ACC112 (cell line): ENCODE results near the gene TRANK1.

Experiments used
- H2AFZ ChIP-seq: fragments of 200-600 bp; sonication (generic); one replicate; pipeline ENCODE4 v1.6.0; 2017; ENCODE audit warnings: antibody characterized with exemption, low read length; ENCODE audit not compliant: unreplicated experiment
- H3K27ac ChIP-seq: fragments of 200-600 bp; sonication (generic); 2 replicates; pipeline ENCODE4 v1.5.1; 2014; ENCODE audit warnings: low read depth, mild to moderate bottlenecking, antibody characterized with exemption, low read length, moderate library complexity
- H3K27me3 ChIP-seq: fragments of 200-600 bp; sonication (generic); 2 replicates; pipeline ENCODE4 v1.6.1; 2014; ENCODE audit warnings: mild to moderate bottlenecking, antibody characterized with exemption, low read length, moderate library complexity, mixed read lengths; ENCODE audit not compliant: insufficient read depth
- H3K36me3 ChIP-seq: fragments of 200-600 bp; sonication (generic); 2 replicates; pipeline ENCODE4 v1.6.1; 2016; ENCODE audit warnings: mild to moderate bottlenecking, antibody characterized with exemption, low read length, moderate library complexity, mixed read lengths; ENCODE audit not compliant: insufficient read depth
- H3K4me1 ChIP-seq: fragments of 200-600 bp; sonication (generic); one replicate; pipeline ENCODE4 v1.6.1; 2016; ENCODE audit warnings: low read length, mixed read lengths; ENCODE audit not compliant: insufficient read depth, unreplicated experiment, control insufficient read depth
- H3K4me3 ChIP-seq: fragments of 200-600 bp; sonication (generic); 2 replicates; pipeline ENCODE4 v1.5.1; 2014; ENCODE audit warnings: mild to moderate bottlenecking, low read depth, low read length
- H3K79me2 ChIP-seq: fragments of 200-600 bp; sonication (generic); one replicate; pipeline ENCODE4 v1.6.0; 2016; ENCODE audit warnings: low read length; ENCODE audit not compliant: control insufficient read depth, unreplicated experiment, insufficient read depth

TRANK1 gene

DNA sequence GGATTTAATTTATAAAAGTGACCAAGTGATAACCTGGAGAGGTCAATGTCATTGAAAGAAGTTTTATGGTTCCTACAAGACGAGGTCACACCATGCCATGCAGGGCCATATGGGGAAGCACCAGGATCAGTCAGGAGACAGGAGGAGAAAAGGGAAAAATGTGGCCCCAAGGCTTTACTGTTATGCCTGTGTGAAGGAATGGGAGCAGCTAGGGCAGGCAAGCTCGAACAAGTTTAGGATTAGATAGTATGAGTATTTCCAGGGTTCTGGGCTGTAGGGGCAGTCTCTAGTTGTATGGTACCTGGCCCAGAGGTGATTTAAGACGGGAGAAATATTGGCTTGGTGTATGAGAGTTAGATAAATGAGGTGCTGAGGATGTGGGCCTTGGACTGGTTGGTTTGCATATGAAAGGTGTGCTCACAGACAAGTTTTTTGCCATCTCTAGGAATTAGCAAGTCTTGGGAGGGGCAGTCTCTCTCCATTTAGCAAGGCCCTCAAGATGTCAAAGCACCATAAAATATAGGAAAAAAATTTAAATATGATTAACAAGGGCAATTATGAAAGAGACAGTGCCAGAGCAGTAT, 144.2 kb downstream of the TRANK1 start:
- Histone ChIP-seq H3K27me3 (peaks cover 34% of the 10 kb centered on the region), H3K36me3 (no peaks in the 10 kb centered on the region), H3K4me3 (no peak overlapping the region), H2AFZ (no peak overlapping the region), H3K79me2 (no peaks in the 10 kb centered on the region), H3K27ac (no peak overlapping the region), H3K4me1 (peaks cover 4% of the 10 kb centered on the region)

- no peaks in the 10 kb centered on the region for H3K79me2 ChIP-seq
- H3K27me3 ChIP-seq = peaks cover 14% of the 10 kb centered on the region
- no peak overlapping the region for H3K27ac ChIP-seq
- H3K4me1 ChIP-seq = peaks cover 4% of the 10 kb centered on the region
- H2AFZ ChIP-seq = no peak overlapping the region
- H3K4me3 ChIP-seq = no peak overlapping the region
- no peaks in the 10 kb centered on the region for H3K36me3 ChIP-seq
Observed at GRCh38 chr3:36796881-36797280, 148.0 kb downstream of the TRANK1 start.

DNA sequence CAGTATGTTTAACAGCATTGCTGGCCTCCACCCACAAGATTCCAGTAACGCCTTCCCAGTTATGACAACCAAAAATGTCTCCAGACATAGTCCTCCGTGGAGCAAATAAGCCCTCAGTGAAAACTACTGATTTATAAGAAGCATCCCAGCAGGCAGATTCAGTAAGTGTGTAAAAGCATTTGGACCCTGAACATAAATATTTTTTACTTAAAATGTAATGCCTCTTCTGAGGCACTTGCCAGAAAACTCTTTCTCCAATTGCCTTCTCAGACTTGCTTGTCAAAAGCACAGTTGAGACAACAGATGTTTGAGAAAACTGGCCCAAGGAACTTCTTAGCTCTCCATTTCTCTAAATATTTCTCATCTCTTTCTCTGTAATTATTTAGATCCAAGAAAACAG, 148.7 kb downstream of the TRANK1 start:
- Histone ChIP-seq H3K4me1 (peaks cover 4% of the 10 kb centered on the region), H3K36me3 (no peaks in the 10 kb centered on the region), H3K4me3 (no peak overlapping the region), H2AFZ (no peak overlapping the region), H3K27me3 (peaks cover 17% of the 10 kb centered on the region; the same call in 1 of the 2 replicates), H3K79me2 (no peaks in the 10 kb centered on the region), H3K27ac (no peak overlapping the region)

- no peaks in the 10 kb centered on the region for H3K36me3 ChIP-seq
- no peak overlapping the region for H3K4me3 ChIP-seq
- no peaks in the 10 kb centered on the region for H3K79me2 ChIP-seq
- peaks cover 4% of the 10 kb centered on the region for H3K4me1 ChIP-seq
- no peak overlapping the region for H2AFZ ChIP-seq
- H3K27me3 ChIP-seq = peaks cover 22% of the 10 kb centered on the region
- H3K27ac ChIP-seq = no peak overlapping the region
Observed at GRCh38 chr3:36795622-36796021, 149.2 kb downstream of the TRANK1 start.

DNA sequence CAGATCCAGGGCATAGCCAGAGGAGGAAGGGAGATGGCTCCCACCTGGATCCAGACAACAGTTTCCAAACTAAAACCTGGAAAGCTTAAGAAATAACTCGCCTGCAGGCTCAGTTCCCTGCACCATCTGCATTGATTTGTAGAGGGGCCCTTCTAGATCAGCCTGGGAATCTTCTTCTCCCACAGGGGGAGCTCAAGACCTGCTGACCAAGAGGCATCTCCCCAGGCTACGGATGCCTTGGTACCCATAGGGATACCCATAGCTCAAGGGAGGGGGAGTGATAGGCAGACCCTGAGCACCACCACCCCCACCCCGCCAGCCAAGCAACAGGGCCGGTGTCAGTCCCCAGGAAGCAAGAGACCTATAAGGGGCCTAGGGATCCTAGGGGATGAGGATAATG, 152.5 kb downstream of the TRANK1 start:
- no peak overlapping the region for H2AFZ ChIP-seq
- H3K36me3 ChIP-seq = no peaks in the 10 kb centered on the region
- H3K4me3 ChIP-seq = no peak overlapping the region
- no peak overlapping the region for H3K27ac ChIP-seq
- H3K27me3 ChIP-seq = peaks cover 41% of the 10 kb centered on the region
- no peaks in the 10 kb centered on the region for H3K79me2 ChIP-seq
- peaks cover 4% of the 10 kb centered on the region for H3K4me1 ChIP-seq

GRCh38 chr3:36790765-36791164, 154.1 kb downstream of the TRANK1 start:
- Histone ChIP-seq H3K27ac (no peak overlapping the region), H2AFZ (no peak overlapping the region)

DNA sequence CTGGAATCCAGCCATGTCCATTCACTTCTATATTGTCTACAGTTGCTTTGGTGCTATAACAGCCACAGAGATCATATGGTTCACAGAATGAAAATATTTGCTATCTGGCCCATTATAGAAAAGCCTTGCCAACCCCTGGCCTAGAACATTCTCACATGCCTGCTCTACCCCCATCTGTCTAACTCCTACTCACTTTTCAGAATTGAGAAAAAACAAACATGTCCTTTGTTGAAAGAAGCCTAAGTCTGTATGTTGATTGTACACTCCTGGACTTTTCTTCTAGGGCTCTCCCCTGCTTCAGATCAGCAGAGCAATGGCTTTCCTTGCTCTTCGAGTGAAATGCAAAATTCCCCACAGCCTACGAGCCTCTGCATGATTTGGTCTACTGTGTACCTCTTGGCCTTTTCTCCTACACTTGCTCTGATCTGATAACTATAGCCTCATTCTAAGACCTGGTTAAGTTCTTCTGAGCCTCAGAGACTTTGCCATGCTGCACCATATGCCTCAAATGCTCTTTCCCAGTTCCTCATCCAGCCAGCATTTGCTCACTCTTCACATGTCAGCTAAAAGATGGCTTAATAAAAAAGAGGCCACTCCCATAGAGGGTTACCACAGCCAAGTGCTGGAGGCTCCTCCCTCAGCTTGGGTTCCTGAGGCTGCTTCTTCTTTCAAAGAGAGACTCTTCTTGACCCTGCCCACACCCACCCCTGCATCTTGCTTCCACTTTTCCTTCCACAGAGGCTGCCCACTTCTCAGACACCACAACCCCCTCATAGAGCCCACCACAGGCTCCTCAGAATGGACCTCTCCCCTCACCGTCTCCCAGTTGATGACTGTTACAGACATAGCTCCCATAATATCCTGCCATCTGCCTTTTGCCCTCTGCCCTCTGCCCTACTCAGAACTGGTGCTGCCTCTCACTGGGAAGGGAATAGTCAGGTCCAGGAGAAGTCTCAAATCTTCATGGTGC, 157.6 kb downstream of the TRANK1 start:
- Histone ChIP-seq H3K27ac (no peak overlapping the region), H3K4me3 (no peak overlapping the region), H2AFZ (no peak overlapping the region), H3K27me3 (peaks cover 38% of the 10 kb centered on the region), H3K79me2 (no peaks in the 10 kb centered on the region), H3K36me3 (no peaks in the 10 kb centered on the region), H3K4me1 (no peaks in the 10 kb centered on the region)

More at GRCh38 chr3:36790765-36791164, 154.1 kb downstream of the TRANK1 start:
- H3K27me3 ChIP-seq = peaks cover 41% of the 10 kb centered on the region
- H3K79me2 ChIP-seq = no peaks in the 10 kb centered on the region
- no peaks in the 10 kb centered on the region for H3K36me3 ChIP-seq
- no peak overlapping the region for H3K4me3 ChIP-seq
- H3K4me1 ChIP-seq = no peaks in the 10 kb centered on the region

GRCh38 chr3:36784138-36784635, 160.7 kb downstream of the TRANK1 start:
- no peaks in the 10 kb centered on the region for H3K79me2 ChIP-seq
- no peaks in the 10 kb centered on the region for H3K4me1 ChIP-seq

DNA sequence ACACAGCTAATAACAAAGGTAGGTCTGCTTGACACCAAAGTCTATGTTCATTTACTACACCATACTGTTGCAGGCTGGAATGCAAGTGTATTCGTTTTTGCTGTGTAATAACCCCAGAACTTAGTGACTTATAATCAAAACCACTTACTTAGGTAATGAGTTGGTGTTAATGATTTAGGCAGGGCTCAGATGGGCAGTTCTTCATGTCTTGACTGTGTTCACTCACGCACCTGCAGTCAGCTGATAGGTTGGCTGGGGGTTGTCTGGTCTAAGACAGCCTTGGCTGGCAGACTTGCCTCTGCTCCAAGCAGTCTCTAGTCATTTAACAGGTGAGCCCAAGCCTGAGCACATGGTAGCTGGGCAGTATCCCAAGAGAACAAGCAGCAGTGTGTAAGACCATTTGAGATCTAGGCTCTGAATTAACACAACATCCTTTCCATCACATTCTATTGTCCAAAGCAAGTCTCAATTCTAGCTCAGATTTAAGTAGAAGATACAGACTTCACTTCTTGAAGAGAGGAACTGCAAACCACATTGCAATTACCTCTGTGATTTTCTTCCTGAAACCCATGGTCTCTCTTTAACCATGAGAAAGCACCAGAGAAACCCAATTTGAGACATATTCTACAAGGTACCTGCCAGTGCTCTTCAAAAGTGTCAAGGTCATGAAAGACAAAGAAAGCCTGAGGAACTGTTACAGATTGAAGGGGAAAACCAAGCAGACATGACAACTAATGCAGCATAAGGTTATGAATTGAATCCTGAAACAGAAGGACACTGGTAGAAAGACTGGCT, 167.2 kb downstream of the TRANK1 start:
- Histone ChIP-seq H3K4me3 (no peak overlapping the region), H3K27ac (no peak overlapping the region), H3K79me2 (no peaks in the 10 kb centered on the region), H3K4me1 (no peaks in the 10 kb centered on the region), H3K27me3 (peaks cover 36% of the 10 kb centered on the region), H3K36me3 (no peaks in the 10 kb centered on the region), H2AFZ (no peak overlapping the region)

More at GRCh38 chr3:36784138-36784635, 160.7 kb downstream of the TRANK1 start:
- H3K4me3 ChIP-seq = no peak overlapping the region
- H2AFZ ChIP-seq = no peak overlapping the region
- H3K27me3 ChIP-seq = peaks cover 15% of the 10 kb centered on the region
- no peak overlapping the region for H3K27ac ChIP-seq
- no peaks in the 10 kb centered on the region for H3K36me3 ChIP-seq
